Stimulated activated CD4-positive, alpha-beta T cell treated with anti-CD3 and anti-CD28 coated beads, Interleukin-2, amount 100 ng/mL, for 24 hours (primary cell): ENCODE results near the gene CST3.
"Not testable (repeated sequence)": the region's sequence is repeated elsewhere in the genome, so short reads cannot be mapped to it uniquely, and the experiment has no call there.

Experiments
- DNase-seq, 2 donors: peaks; one replicate each; pipeline ENCODE4 v3.0.0-alpha.2; 2020

CST3 gene, protein sequence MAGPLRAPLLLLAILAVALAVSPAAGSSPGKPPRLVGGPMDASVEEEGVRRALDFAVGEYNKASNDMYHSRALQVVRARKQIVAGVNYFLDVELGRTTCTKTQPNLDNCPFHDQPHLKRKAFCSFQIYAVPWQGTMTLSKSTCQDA

DNA sequence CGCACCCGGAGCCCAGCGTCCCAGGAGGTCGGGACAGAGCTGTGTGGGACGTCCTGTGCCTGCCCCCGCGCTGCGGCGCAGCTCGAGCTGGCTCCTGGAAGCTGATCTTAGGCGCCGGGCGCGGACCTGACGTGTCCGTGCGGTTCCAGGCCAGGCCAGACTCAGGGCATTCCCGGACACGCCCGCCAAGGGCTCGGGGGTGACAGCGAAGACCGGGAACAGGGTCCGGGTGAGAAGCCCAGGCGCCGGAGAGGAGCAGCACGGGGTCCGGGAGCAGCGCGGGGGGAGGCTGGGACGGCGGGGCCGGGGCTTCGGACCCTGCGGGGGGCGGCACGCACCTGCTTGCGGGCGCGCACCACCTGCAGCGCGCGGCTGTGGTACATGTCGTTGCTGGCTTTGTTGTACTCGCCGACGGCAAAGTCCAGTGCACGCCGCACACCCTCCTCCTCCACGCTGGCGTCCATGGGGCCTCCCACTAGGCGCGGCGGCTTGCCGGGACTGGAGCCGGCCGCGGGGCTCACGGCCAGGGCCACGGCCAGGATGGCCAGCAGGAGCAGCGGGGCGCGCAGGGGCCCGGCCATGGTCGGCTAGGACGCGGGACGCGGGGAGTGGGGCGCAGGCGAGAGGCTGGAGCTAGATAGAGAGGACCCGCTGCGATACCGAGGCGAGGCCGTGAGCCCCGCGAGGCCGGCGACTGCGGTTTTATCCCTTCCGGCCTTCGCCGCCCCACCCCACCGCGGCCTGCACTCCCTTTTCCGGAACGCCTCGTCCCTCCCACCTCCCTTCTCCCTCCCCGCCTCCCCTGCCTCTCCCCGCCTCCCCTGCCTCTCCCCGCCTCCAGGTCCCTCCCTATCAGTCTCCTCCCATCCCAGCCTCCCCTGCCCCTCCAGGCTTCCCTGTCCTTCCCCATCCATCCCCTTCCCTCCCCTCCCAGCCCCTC, at the start of gene CST3:
TSS of gene CST3 (minus strand) at position 674 of the 940 bp plus-strand sequence. CDS start at position 581, 93 bp downstream.
- DNase-seq, result peak in 1 of 2 donors; percentile 26

DNA sequence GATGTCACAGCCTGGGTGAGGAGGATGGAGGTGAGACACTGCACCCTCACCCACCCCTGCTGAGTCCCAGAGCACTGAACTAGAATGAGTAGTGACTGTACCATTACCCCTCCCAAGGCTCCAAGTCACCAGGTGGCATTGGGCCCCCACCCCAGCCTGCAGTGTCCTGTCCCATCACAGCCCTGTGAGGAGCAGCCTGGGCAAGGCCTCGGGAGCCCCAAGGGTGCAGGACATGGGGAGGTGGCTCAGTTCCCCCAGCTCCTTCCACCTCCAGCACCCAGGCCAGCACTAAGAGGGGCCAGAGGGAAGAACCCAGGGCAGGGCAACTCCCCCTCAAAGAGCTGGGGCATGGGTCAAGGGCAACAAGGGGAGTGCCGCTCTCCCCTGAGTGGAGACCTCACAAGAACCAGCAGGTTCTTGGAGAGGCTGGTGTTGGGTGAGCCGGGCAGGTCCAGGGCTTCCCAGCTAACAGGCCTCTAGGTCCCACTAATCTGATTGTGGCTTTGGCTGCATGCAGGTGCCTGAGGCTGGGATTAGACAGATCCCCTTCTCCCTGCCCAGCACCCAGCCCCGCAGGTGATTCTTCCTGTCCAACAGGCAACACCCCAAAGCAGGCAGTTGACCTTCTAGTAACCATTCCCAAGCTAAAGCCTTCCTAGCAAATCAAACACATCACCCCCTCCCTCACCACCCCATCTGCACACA, 48.4 kb upstream of the CST3 start:
- DNase-seq, result no peak

DNA sequence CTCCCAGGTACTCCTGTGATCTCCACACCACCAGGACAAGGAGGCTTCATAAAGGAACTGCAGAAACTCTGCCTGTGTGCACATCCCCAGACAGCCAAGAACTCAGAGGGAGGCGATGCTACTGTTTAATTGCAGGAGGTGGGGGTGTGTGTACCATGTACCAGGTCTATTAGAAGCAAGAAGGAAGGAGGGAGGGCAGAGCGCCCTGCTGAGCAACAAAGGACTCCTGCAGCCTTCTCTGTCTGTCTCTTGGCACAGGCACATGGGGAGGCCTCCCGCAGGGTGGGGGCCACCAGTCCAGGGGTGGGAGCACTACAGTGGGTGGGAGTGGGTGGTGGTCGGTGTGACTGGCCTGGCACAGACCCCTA, 47.8 kb upstream of the CST3 start:
- DNase-seq, result not testable (repeated sequence)

DNA sequence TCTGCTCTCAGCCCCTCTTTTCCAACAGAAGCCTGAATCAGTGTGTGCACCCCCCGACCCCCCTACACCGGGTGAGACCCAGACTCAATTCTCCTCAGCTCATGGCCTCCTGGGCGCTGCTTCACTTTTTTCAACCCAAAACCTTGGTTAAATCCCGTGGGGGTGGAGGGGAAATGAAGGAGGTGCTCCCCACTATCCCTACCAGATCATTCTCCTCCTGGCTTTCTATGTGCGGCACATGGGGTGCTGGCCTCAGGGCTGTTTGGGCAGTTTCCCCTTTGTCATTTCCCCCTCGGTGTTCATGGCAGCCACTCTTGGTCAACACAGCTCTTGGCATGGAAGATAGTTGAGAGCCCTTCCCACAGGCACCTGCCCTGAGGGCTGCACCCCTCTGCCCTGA, 46.5 kb upstream of the CST3 start:
- DNase-seq, result no peak

DNA sequence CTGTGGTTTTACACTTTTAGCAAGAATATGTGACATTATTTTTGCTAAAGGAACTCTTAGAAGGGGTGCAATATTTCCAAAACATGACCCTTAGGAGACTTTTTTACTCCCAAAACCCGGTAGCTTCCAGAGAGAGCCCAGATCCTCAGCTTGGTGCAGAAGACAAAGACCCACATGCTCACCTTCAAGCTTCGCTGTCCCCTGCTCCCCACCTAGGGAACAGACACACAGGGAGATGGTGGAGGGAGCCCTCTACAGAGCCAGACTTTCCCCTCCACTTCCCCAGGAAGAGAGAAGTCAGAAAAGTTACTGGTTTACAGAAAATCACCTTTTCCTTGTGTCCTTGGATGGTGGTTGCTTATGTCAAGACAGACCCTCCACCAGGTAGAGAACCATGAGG, 46.1 kb upstream of the CST3 start:
- DNase-seq, result no peak

DNA sequence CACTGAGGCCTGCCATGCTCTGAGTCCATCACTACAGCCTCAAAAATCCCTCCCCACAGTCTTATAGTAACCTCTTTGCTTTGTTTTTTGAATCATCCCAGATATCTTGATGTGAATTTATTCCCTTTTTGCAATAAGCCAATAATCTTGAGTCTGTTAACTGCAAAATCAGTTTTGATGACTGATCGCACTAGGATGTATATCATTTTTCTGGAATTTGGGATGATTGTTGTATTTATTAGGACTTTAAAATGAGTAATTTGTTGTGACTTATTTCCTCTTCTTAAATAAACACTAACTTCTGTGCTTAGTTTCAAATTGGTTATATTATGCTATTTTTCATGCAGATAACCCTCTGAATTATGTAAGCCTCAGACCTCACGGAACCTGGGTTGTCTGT, 45.5 kb upstream of the CST3 start:
- no peak for DNase-seq

DNA sequence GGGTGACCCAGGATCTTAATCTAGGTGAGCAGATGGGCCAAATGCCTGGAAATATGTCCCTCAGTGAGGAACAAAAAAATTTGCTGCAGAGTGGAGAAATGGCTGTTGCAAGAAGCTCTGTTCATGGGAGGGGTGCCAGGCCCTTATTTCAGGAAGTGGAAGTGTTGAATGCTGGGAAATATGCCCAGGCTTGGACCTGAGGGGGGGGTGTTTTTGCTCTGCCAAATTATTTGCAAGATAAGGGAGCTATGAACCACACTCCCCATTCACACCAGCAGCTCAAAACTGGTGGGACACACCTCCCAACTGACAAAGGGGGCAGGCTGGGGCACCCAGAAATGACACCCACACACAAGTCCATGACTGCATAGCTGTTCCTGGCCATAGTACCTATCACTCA, 42.4 kb upstream of the CST3 start:
- no peak for DNase-seq

DNA sequence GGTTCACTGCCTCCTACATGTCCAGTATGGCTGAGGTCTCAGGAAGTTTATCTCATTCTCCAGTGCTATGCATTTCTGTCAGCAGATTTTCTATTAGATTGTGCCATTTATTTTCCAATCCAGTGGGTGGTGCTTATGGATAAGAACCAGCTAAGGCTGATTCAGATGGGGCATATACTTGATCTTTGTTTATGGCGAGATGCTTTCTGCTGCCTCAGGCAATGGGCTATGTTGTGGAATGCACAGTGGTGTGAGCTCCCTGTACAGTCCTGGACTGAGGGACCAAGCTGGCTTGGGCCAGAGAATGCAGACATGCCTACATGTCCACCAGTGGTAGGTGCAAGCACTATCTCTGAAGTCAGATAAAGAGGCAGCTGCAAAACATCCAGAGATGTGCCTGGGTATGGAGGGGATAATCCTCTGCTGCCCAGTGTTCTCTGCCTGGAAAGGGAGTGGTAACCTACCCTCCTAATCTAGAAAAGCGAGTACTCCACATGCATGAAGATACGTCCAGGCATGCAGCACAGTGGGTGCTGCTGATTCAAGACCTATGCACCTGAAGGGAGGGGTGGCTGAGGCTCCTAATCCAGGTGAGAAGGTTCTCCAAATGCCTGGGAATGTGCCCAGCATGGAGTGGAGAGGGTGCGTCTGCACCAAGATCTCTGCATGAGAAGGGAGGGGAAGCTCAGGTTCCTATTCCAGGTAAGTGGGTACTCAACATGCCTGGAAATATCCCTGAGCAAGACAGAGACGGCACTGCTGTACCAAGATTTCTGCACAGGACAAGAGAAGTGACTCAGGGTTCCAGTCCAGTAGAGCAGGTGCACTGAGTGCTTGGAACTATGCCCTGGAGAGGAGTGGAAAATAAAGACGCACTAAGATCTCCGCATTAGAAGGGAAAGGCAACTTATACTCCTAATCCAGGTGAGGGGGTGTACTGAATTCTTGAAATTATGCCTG, 41.7 kb upstream of the CST3 start:
- DNase-seq, result no peak

DNA sequence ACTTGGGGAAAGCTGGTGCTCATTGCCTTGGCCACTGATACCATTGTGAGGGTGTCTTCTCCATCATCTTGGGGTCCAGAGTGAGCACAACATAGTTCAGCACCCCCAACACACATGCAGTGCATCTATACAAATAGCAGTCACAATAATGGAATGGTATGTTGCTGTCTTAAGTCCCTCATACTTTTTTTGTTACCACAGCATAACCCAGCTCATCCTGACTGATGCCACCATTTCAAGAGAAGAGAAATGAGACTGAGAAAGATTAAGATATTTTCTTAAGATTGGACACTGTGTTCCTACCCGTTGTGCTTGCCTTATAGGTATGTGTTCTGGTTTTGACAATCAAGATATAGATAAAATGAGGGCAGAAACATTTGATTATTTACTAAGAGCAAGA, 35.5 kb upstream of the CST3 start:
- DNase-seq, result no peak

DNA sequence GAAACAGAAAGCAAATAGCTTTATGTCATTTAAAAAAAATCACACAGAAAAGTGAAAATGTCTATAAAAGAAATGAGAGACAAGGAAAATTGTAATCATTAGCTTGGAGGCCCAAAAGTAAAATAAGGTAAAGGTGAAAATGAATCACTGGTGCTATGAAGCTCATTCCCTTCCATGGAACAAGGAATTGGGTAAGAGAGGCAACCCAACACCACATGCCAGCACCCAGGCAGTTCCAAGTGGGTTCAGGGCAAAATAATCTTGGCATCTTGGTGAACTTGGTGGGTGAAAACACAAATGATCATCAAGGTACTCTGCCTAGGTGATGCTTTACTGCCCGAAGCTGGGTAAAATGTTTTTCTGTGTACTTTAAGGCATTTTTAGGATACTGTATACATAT, 34.4 kb upstream of the CST3 start:
- no peak for DNase-seq

DNA sequence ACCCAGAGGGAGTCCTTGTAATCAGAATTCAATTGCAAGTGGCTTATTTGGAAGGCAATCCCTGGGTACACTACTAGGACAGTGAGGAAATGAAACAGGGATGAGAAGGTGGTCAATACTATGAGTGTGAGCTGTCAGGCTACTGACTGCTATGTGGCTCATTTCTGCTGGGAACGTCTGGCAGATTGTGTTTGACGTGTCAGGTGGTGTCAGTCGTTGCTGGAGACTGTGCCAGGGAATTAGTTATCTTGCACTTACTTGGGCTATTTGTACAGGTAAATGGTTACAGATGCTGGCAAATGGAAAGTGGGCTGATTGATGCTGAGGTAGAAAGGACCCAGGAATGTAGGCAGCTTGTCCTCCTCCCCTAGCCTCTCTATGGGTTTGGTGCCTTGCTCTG, 33.7 kb upstream of the CST3 start:
- DNase-seq, result no peak

DNA sequence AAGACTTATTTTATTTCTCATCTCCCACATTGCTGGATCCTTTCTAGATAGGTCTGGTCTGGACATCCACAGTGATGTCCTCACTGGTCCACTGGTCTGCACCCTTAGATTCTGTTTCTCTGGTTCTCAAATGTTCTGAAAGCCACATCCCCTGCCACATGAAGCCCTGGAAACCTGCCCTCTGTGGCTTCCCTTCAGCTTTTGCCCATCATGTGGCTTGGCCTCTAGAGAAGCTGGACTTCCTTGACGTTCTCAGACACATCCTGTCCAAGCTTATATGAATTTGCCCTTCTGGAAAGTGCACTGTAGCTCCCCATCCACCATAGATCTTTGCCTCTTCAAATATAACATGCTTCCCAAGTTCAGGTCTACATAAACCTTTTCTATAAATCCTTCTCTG, 32.6 kb upstream of the CST3 start:
- no peak for DNase-seq

DNA sequence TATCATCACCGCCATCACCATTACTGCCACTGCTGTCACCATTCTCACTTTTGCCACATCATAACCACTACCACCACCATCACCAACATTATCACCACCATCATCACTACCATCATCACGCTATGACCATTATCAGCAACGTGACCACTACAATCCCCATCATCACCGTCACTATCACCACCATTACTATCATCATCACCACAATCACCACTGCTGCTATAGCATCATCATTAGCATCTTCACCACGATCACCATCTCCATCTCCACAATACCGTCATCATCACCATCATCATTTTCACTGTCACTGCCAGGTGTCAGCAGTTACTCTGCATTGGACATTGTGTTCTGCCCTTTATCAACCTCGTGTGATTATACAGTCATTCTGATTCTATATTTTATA, 32.1 kb upstream of the CST3 start:
- DNase-seq, result no peak

DNA sequence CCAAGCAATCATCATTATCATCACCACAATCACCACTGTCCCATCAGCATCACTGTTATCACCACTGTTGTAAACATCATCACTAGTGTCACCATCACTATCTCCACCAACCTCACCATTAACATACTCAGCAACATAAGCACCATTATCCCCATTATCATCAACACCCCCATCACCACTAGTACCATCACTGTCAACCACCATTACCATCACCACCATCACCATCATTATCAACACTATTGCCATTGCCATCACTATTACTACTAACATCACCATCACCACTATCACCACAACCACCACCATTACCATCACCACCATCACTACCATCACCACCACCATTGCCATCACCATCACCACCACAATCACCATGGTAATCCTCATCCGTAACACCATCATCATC, 31.6 kb upstream of the CST3 start:
- DNase-seq, result no peak

DNA sequence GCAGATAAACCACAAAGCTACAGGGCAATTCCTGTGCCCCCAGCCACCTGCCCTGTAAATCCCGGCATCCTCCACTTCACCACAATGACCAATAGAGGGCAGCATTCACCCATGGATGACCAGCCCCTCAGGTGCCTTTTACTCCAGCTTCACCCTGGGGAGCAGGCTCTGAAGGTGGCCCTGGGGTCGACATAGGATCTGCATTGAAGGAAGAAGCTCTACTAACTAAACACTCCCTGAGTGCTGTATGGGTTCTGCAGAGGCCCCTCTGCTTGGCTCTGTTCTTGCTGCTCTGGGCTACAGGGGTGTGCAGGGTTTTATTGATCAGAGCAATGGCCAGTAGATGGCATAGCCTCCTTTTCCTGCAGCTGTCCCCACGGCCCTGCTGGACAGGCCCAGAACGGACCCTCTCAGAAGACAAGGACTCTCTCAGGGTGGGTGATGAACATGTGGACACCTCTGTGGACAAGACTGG, 30.8 kb upstream of the CST3 start:
- peak; percentile 29 to 46 for DNase-seq

DNA sequence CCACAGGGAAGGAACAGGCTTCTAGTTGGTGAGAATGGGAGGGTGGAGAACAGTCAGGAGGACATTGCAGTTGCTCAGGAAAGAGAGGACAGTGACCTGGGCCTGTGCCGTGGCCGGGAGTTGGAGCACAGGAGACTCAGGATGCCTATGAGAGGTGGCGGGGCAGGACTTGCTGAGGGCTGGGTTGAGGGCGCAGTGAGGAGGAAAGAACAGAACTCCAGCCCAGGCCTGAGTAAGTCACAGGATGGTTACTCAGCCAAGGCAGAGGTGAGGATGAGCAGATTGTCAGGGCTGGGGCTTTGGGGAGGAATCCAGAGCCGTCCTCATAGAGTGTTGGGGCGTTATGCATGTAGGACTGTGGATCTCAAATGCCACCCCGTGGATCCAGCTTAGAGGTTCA, 29.9 kb upstream of the CST3 start:
- DNase-seq, result no peak

DNA sequence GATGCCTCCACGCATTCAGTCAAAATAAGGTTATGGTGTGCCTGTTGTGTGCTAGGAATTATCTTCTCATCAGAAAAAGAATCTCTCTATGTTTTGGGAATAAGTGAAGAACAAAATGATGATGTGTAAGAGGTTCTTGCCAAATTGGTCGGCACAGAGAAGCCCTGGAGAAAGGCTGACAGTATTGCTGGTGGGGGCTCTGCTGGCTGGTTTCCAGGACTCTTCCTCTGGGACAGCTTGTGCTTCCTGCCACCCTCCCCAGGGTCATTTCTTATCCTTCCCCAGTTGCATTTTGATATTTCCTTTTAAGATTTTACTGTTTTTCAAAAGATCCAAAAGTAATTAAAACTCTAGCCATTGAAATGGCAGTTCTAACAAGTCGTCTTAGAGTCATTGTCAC, 28.9 kb upstream of the CST3 start:
- DNase-seq, result no peak

DNA sequence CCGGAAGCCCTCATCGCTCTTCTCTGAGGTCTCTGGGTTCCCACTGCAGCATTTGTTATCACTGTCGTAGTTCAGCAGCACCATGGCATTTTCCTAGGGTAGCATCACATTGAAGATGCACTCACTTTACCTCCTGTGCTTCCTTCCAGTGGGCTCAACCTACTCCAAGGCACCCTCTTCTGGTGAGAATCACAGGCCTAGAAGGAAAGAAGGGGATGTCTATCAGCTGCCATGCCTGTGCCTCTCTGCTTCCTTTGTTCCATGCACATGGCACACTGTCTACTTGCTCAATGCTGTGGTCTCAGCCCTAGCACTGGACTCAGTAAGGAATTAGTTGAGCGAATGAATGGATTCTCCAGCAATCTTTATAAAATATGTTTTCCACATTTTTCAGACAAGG, 28.4 kb upstream of the CST3 start:
- DNase-seq, result no peak

DNA sequence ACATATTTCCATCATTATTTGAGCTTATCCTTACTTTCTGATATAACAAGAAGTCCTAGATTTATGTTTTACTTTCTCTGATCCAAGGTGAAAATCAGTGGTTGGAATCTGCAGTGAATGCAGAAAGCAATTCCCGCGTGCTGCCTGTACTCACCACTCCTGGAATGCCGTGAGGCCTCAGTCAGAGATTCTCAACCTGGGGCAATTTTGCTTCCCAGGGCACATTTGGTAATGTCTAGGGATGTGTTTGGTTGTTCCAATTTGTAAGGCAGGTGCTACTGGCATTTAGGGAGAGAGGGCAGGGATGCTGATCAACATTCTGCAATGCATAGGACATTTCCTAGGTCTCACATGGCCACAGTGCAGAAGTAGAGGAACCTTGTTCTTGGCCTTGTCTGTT, 27.2 kb upstream of the CST3 start:
- DNase-seq, result no peak

DNA sequence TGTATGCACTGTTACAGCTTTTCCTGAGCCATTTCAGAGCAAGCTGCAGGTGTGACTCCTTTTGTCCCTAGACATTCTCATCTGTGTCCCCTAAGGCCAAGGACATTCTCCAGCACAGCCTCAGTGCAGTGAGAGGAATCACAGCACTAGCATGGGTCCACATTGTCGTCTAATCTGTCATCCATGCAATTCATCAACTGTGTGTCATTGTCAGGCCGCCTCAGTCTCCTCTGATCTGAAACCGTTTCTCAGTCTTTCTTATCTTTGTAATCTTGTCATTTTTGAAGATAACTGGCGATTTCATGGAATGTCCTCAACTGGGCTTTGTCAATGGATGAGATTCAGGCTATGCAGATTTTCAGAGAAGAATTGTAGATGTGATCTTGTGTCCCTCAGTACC, 26.3 kb upstream of the CST3 start:
- DNase-seq, result not testable (repeated sequence)

DNA sequence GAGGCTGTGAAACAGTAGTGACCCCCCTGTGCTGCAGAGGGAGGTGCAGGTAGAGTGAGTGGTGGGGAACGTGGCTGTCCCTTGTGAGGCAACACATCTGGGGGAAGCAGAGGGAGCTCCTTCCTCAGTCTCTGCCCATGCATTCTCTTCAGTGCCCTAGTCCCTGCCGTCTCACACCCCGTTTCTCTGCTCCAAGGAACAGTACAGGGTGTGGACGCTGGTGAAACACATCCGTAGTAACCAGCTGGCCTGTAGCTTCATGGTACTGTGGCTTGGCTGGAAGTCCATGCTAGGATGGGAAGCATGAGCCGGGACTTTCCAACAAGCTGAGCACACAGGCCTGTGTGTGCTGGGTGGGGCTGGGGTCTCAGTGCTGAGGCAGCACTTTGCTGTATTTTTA, 25.4 kb upstream of the CST3 start:
- DNase-seq, result no peak

DNA sequence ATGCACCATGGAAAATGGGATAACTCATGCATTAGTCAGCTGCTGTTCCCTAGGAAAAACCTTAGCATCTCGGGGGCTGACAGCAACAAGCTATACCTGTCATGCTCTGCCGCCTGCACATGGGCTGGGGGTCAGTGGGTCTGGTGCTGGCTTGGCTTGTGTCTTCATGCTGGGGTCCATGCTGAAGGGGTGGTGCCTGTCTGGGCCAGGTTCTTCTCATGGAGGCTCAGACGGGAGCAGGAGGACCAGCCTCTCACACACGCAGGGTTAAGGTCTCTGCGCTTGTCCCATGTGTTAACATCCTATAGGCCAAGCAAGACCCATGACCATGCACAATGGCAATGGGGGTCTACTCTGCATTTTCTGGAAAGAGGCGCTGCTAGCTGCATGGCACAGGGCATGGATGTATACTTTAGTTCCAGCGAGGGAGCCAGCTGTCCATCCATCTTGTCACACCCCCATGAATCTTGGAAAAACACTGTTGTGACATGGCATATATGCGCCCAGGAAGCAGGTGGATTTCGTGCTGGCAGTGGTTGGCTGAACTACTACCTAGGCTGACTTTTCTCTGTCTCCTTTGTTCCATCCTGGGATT, 24.6 kb upstream of the CST3 start:
- no peak for DNase-seq
